Mammary epithelial cell (primary cell): ENCODE results near the gene SERBP1.

Experiments used
- CTCF ChIP-seq, 2 donors: IDR thresholded peaks in 1 of 2; conservative IDR thresholded peaks in 1 of 2; 2 replicates each; pipeline ENCODE4 v1.5.1; 2011 to 2012; ENCODE audit warnings: inconsistent platforms in 2 of 2, low read length in 2 of 2, mild to moderate bottlenecking in 2 of 2, control low read depth in 1 of 2, low read depth in 1 of 2; ENCODE audit not compliant: insufficient read depth in 1 of 2; ENCODE audit errors: extremely low read depth in 1 of 2
- EZH2 ChIP-seq: IDR thresholded peaks from 2 replicates; pipeline ENCODE4 v1.6.1; 2012; ENCODE audit warnings: low read length, inconsistent platforms, borderline replicate concordance

GRCh38 chr1:67372898-67373297 lies 57.3 kb downstream of the SERBP1 start:
- TF ChIP-seq CTCF (conservative IDR thresholded peaks at IDR 0.05 in 1 of 2, IDR thresholded peaks at IDR 0.05 in 1 of 2; ENCODE audit: extremely low read depth in 1 of 2, insufficient read depth in 1 of 2, low read depth in 1 of 2, low read length in 2 of 2), result no peak
- no peak for TF ChIP-seq EZH2
